Measurements from ENCODE around the gene LRRC56. TPM values are rescaled to one million over a fixed set of nuclear protein-coding genes. Genes with fewer than 3 reads are reported as not detected.

Gene LRRC56
- total and polyA plus RNA-seq, 2 of the 13 experiments (the other 11 are each of a cell fraction or from before 2014, with no cell fraction given): 0.11 to 0.29 TPM

- TF ChIP-seq TCF7L2 (IDR thresholded peaks at IDR 0.05; ENCODE audit: low read depth, low read length) (no peak), FOSL2 (CRISPR knock-in tag; IDR thresholded peaks at IDR 0.05) (peak; percentile 64), DDIT3 (CRISPR knock-in tag; IDR thresholded peaks at IDR 0.05) (no peak), ATF3 (CRISPR knock-in tag; IDR thresholded peaks at IDR 0.05) (no peak), ZNF580 (CRISPR knock-in tag; IDR thresholded peaks at IDR 0.05; ENCODE audit: borderline replicate concordance, low read depth) (peak; percentile 11; the same call in 1 of the 2 replicates), ZNF879 (CRISPR knock-in tag; IDR thresholded peaks at IDR 0.05) (no peak), RORA (CRISPR knock-in tag; IDR thresholded peaks at IDR 0.05) (no peak), HOMEZ (CRISPR knock-in tag; IDR thresholded peaks at IDR 0.05; ENCODE audit: low read depth) (no peak), POGZ (CRISPR knock-in tag; IDR thresholded peaks at IDR 0.05) (no peak), ZNF572 (CRISPR knock-in tag; IDR thresholded peaks at IDR 0.05) (no peak), ZNF775 (CRISPR knock-in tag; IDR thresholded peaks at IDR 0.05; ENCODE audit: borderline replicate concordance) (no peak), ZNF260 (CRISPR knock-in tag; IDR thresholded peaks at IDR 0.05; ENCODE audit: borderline replicate concordance, low read depth) (no peak), MYNN (CRISPR knock-in tag; IDR thresholded peaks at IDR 0.05; ENCODE audit: low read depth) (no peak), ARNT (IDR thresholded peaks at IDR 0.05) (no peak), ZMYM3 (CRISPR knock-in tag; IDR thresholded peaks at IDR 0.05) (peak; percentile 14; the same call in 1 of the 2 replicates), KDM4B (CRISPR knock-in tag; IDR thresholded peaks at IDR 0.05) (no peak), ZNF543 (CRISPR knock-in tag; IDR thresholded peaks at IDR 0.05) (no peak), AGO1 (IDR thresholded peaks at IDR 0.05; ENCODE audit: low read depth, low read length, poor library complexity, severe bottlenecking) (no peak), PHB2 (IDR thresholded peaks at IDR 0.05; ENCODE audit: partially characterized antibody) (no peak), ZNF318 (CRISPR knock-in tag; IDR thresholded peaks at IDR 0.05) (no peak)
Observed at GRCh38 chr11:579830-580601, 42.7 kb downstream of the LRRC56 start (continued).
